Kidney (tissue), 14 donors: ENCODE data around the gene DNAAF5. TPM values are rescaled to one million over a fixed set of nuclear protein-coding genes. Genes with fewer than 3 reads are reported as not detected.

ENCODE experiments used
- DNase-seq, 5 donors: peaks; one replicate each; pipeline ENCODE4 v3.0.0-alpha.2; 2013 to 2020
- FAIRE-seq: peaks from 2 replicates; lab custom pipeline; 2012; peaks lifted over from hg19 to GRCh38; lab: Jason Lieb, UNC
- H3K27ac ChIP-seq, 2 donors: one replicate each; pipeline ENCODE4 v1.7.0; 2013; ENCODE audit warnings: low read depth in 2 of 2, low read length in 2 of 2, inconsistent platforms in 1 of 2
- H3K27me3 ChIP-seq: one replicate; pipeline ENCODE4 v1.7.1; 2013; ENCODE audit warnings: low read length, inconsistent platforms; ENCODE audit not compliant: control insufficient read depth, insufficient read depth
- H3K36me3 ChIP-seq, 3 donors: one replicate each; pipeline versions ENCODE4 v1.7.0 to v1.7.1; 2013; ENCODE audit warnings: low read length in 3 of 3, control low read depth in 1 of 3, inconsistent platforms in 1 of 3; ENCODE audit not compliant: insufficient read depth in 3 of 3, control insufficient read depth in 2 of 3
- H3K4me1 ChIP-seq, 3 donors: one replicate each; pipeline versions ENCODE4 v1.7.0 to v1.7.1; 2013; ENCODE audit warnings: low read length in 3 of 3, inconsistent platforms in 1 of 3, low read depth in 1 of 3; ENCODE audit not compliant: control insufficient read depth in 2 of 3, insufficient read depth in 2 of 3
- H3K4me3 ChIP-seq, 3 donors: one replicate each; pipeline versions ENCODE4 v1.7.0 to v1.8.1; 2013; ENCODE audit warnings: low read length in 3 of 3, control low read depth in 1 of 3, inconsistent platforms in 1 of 3
- H3K9ac ChIP-seq, 3 donors: one replicate each; pipeline versions ENCODE4 v1.7.0 to v1.7.1; 2013; ENCODE audit warnings: low read length in 3 of 3, control low read depth in 1 of 3, inconsistent platforms in 1 of 3
- H3K9me3 ChIP-seq, 3 donors: one replicate each; pipeline versions ENCODE4 v1.7.0 to v1.7.1; 2013; ENCODE audit warnings: low read length in 3 of 3, control low read depth in 1 of 3, inconsistent platforms in 1 of 3; ENCODE audit not compliant: control insufficient read depth in 2 of 3, insufficient read depth in 1 of 3
- CTCF ChIP-seq: IDR thresholded peaks from 3 replicates; pipeline ENCODE4 v1.5.1; 2012; ENCODE audit warnings: mild to moderate bottlenecking, moderate library complexity, borderline replicate concordance; ENCODE audit not compliant: insufficient read depth; ENCODE audit errors: extremely low read depth
- intact Hi-C: fragments of 100-400 bp; cut with DNase I; formaldehyde crosslinking; loops from one replicate; pipeline ENCODE4 v1.11.1; 2022
- polyA plus RNA-seq: library from polyadenylated mRNA; stranded (reverse); fragments of 350-450 nt; fragmentation: Illumina TruSeq; extraction: RNeasy Lipid Tissue Mini Kit (QIAGEN cat#74804); gene quantifications from one replicate; pipeline ENCODE4 v1.2.3, GENCODE V29; 2014; ENCODE audit warnings: low read depth, low replicate concordance; ENCODE audit not compliant: insufficient read depth
- total RNA-seq: library from RNA; stranded (reverse); fragmentation: NEBNext Ultra II Directional; extraction: Animal tissue kit (Norgen Biotek cat#: 25700); gene quantifications from one replicate; pipeline ENCODE4 v1.2.1, GENCODE V29; 2021
- donor health status: control.
- donor health status: control.
- donor health status: control.
- donor health status: control.
- donor health status: control.
- donor health status: DM: yes; HTN: yes; CAD: no.
- donor health status: Normal renal cell carcinoma (clear cell type).

The DNAAF5 gene
- total and polyA plus RNA-seq, 2 donors from 2014 or later: 11.6 to 29.7 TPM

- H3K9ac ChIP-seq: no peak overlapping the region
- intact Hi-C loops: no loop called here
- no peaks in the 10 kb centered on the region for H3K27me3 ChIP-seq
- peak overlapping the region in 1 of 3 donors; percentile 43 for H3K4me3 ChIP-seq
- peak in 2 of 5 donors; percentile 30 to 63 for DNase-seq
- peaks cover 0 to 4% (median 0%) of the 10 kb centered on the region in 3 donors for H3K4me1 ChIP-seq
- no peak for TF ChIP-seq CTCF
- FAIRE-seq: no peak
- no peaks in the 10 kb centered on the region for H3K36me3 ChIP-seq
- no peaks in the 10 kb centered on the region for H3K9me3 ChIP-seq
- H3K27ac ChIP-seq: no peak overlapping the region
These were observed 14.5 kb upstream of the DNAAF5 start for GRCh38 chr7:711922-712380.

GRCh38 chr7:712381-713138 lies 13.9 kb upstream of the DNAAF5 start:
- intact Hi-C loops: no loop called here
- no peak for TF ChIP-seq CTCF
- Histone ChIP-seq H3K4me1 (peaks cover 0 to 4% (median 0%) of the 10 kb centered on the region in 3 donors), H3K36me3 (no peaks in the 10 kb centered on the region), H3K27me3 (no peaks in the 10 kb centered on the region), H3K27ac (no peak overlapping the region), H3K9ac (no peak overlapping the region), H3K4me3 (no peak overlapping the region), H3K9me3 (no peaks in the 10 kb centered on the region)
- DNase-seq (peak in 4 of 5 donors; percentile 28 to 62 (median 55)), FAIRE-seq (no peak)

- H3K9me3 ChIP-seq: no peaks in the 10 kb centered on the region
- no peak for FAIRE-seq
- H3K27ac ChIP-seq: no peak overlapping the region
These were observed 13.4 kb upstream of the DNAAF5 start for GRCh38 chr7:713139-713457.

More at GRCh38 chr7:713139-713457, 13.4 kb upstream of the DNAAF5 start:
- Histone ChIP-seq H3K9ac (no peak overlapping the region), H3K36me3 (no peaks in the 10 kb centered on the region), H3K4me1 (peaks cover 0 to 4% (median 0%) of the 10 kb centered on the region in 3 donors), H3K27me3 (no peaks in the 10 kb centered on the region), H3K4me3 (peak overlapping the region in 1 of 3 donors; percentile 4)
- intact Hi-C loops: no loop called here
- no peak for TF ChIP-seq CTCF
- peak in 1 of 5 donors; percentile 71 for DNase-seq
